Measurements from ENCODE around the gene DDN.

The DDN gene

GRCh38 chr12:49043241-49043640 lies 44.1 kb upstream of the DDN start:
- no peak for TF ChIP-seq MAX (IDR thresholded peaks at IDR 0.05; ENCODE audit: low read depth, low read length)
- TF ChIP-seq POLR2A (IDR thresholded peaks at IDR 0.05; ENCODE audit: extremely low read depth, insufficient read length) = no peak
- TF ChIP-seq CTCF (IDR thresholded peaks at IDR 0.05; ENCODE audit: low read depth, low read length) = no peak
- TF ChIP-seq MYC (IDR thresholded peaks at IDR 0.05; ENCODE audit: low read depth, low read length) = no peak
- DNase-seq (ENCODE audit: low read depth) = no peak
- no peak overlapping the region for H3K4me3 ChIP-seq (ENCODE audit: low read depth, low read length)

- TF ChIP-seq CTCF (IDR thresholded peaks at IDR 0.05; ENCODE audit: low read depth, low read length) = no peak
- no peak for TF ChIP-seq MYC (IDR thresholded peaks at IDR 0.05; ENCODE audit: low read depth, low read length)
- no peak for TF ChIP-seq MAX (IDR thresholded peaks at IDR 0.05; ENCODE audit: low read depth, low read length)
- no peak for TF ChIP-seq POLR2A (IDR thresholded peaks at IDR 0.05; ENCODE audit: extremely low read depth, insufficient read length)
- no peak for DNase-seq (ENCODE audit: low read depth)
These were observed 42.8 kb upstream of the DDN start for GRCh38 chr12:49041881-49042484.

GRCh38 chr12:49041036-49041880 lies 42.1 kb upstream of the DDN start:
- H3K4me3 ChIP-seq (ENCODE audit: low read depth, low read length) = no peak overlapping the region
- TF ChIP-seq CTCF (IDR thresholded peaks at IDR 0.05; ENCODE audit: low read depth, low read length) (no peak), MYC (IDR thresholded peaks at IDR 0.05; ENCODE audit: low read depth, low read length) (no peak), POLR2A (IDR thresholded peaks at IDR 0.05; ENCODE audit: extremely low read depth, insufficient read length) (no peak), MAX (IDR thresholded peaks at IDR 0.05; ENCODE audit: low read depth, low read length) (no peak)
- DNase-seq (ENCODE audit: low read depth) = no peak

More at GRCh38 chr12:49041881-49042484, 42.8 kb upstream of the DDN start:
- no peak overlapping the region for H3K4me3 ChIP-seq (ENCODE audit: low read depth, low read length)

GRCh38 chr12:49040364-49040855 lies 41.2 kb upstream of the DDN start:
- TF ChIP-seq MAX (IDR thresholded peaks at IDR 0.05; ENCODE audit: low read depth, low read length) = no peak
- no peak for TF ChIP-seq CTCF (IDR thresholded peaks at IDR 0.05; ENCODE audit: low read depth, low read length)
- TF ChIP-seq POLR2A (IDR thresholded peaks at IDR 0.05; ENCODE audit: extremely low read depth, insufficient read length) = no peak
- TF ChIP-seq MYC (IDR thresholded peaks at IDR 0.05; ENCODE audit: low read depth, low read length) = no peak
- DNase-seq (ENCODE audit: low read depth) = no peak

GRCh38 chr12:49039421-49040363 lies 40.5 kb upstream of the DDN start:
- H3K4me3 ChIP-seq (ENCODE audit: low read depth, low read length) = no peak overlapping the region
- TF ChIP-seq CTCF (IDR thresholded peaks at IDR 0.05; ENCODE audit: low read depth, low read length) (no peak), MYC (IDR thresholded peaks at IDR 0.05; ENCODE audit: low read depth, low read length) (no peak), MAX (IDR thresholded peaks at IDR 0.05; ENCODE audit: low read depth, low read length) (no peak), POLR2A (IDR thresholded peaks at IDR 0.05; ENCODE audit: extremely low read depth, insufficient read length) (no peak)
- no peak for DNase-seq (ENCODE audit: low read depth)

More at GRCh38 chr12:49040364-49040855, 41.2 kb upstream of the DDN start:
- H3K4me3 ChIP-seq (ENCODE audit: low read depth, low read length) = no peak overlapping the region

Measured in NB4 (cell line).